OCI-LY1 (cell line): ENCODE results near the gene RASSF6.
A peak's percentile ranks its signal among the peaks of the same experiment; 100 is the strongest.

Experiments used
- H2AFZ ChIP-seq: fragments of 200-600 bp; sonication (generic), shearing (Covaris generic); 2 replicates; pipeline ENCODE4 v1.6.0; 2014; ENCODE audit warnings: antibody characterized with exemption, mild to moderate bottlenecking, low read length
- H3F3A ChIP-seq: fragments of 200-600 bp; sonication (generic), shearing (Covaris generic); 2 replicates; pipeline ENCODE4 v1.6.0; 2014; ENCODE audit warnings: mild to moderate bottlenecking, antibody characterized with exemption, low read length, moderate library complexity; ENCODE audit not compliant: insufficient read depth
- H3K27ac ChIP-seq: fragments of 200-600 bp; sonication (generic); 2 replicates; pipeline ENCODE4 v1.5.1; 2014; ENCODE audit warnings: low read length, mixed run types, mild to moderate bottlenecking, low read depth; ENCODE audit not compliant: poor library complexity, severe bottlenecking
- H3K27me3 ChIP-seq: fragments of 200-600 bp; sonication (generic); 2 replicates; pipeline ENCODE4 v1.6.0; 2014; ENCODE audit warnings: antibody characterized with exemption, mild to moderate bottlenecking, low read length, moderate library complexity; ENCODE audit not compliant: insufficient read depth
- H3K36me3 ChIP-seq: fragments of 200-600 bp; sonication (generic); 2 replicates; pipeline ENCODE4 v1.6.1; 2014; ENCODE audit warnings: mild to moderate bottlenecking, antibody characterized with exemption, low read length, moderate library complexity, mixed read lengths; ENCODE audit not compliant: insufficient read depth
- H3K4me1 ChIP-seq: fragments of 200-600 bp; sonication (generic); 2 replicates; pipeline ENCODE4 v1.5.1; 2014; ENCODE audit warnings: mild to moderate bottlenecking, low read length, moderate library complexity; ENCODE audit not compliant: insufficient read depth, severe bottlenecking
- H3K4me2 ChIP-seq: fragments of 200-600 bp; sonication (generic), shearing (Covaris generic); 2 replicates; pipeline ENCODE4 v1.6.1; 2014; ENCODE audit warnings: low read length
- H3K4me3 ChIP-seq: fragments of 200-600 bp; sonication (generic); 2 replicates; pipeline ENCODE4 v1.5.1; 2014; ENCODE audit warnings: low read length, low read depth, mild to moderate bottlenecking, mixed read lengths; ENCODE audit not compliant: poor library complexity, severe bottlenecking
- H3K79me2 ChIP-seq: fragments of 200-600 bp; shearing (Covaris generic); 2 replicates; pipeline ENCODE4 v1.6.1; 2016; ENCODE audit warnings: mixed run types, low read length, mixed read lengths; ENCODE audit not compliant: insufficient read depth
- H3K9ac ChIP-seq: fragments of 200-600 bp; sonication (generic), shearing (Covaris generic); 2 replicates; pipeline ENCODE4 v1.6.1; 2014; ENCODE audit warnings: mild to moderate bottlenecking, low read length, mixed read lengths
- H3K9me2 ChIP-seq: fragments of 200-600 bp; sonication (generic), shearing (Covaris generic); 2 replicates; pipeline ENCODE4 v1.6.1; 2014; ENCODE audit warnings: low read depth, mild to moderate bottlenecking, low read length, mixed read lengths
- H3K9me3 ChIP-seq: fragments of 200-600 bp; shearing (Covaris generic); 2 replicates; pipeline ENCODE4 v1.6.1; 2014; ENCODE audit warnings: low read length, mixed read lengths
- H4K20me1 ChIP-seq: fragments of 200-600 bp; sonication (generic), shearing (Covaris generic); 2 replicates; pipeline ENCODE4 v1.6.0; 2016; ENCODE audit warnings: mild to moderate bottlenecking, low read length; ENCODE audit not compliant: insufficient read depth
- EZH2 ChIP-seq: fragments of 200-600 bp; sonication (generic), shearing (Covaris generic); IDR thresholded peaks from 2 replicates; pipeline ENCODE4 v1.8.0; 2017; ENCODE audit warnings: borderline replicate concordance, mixed run types, mild to moderate bottlenecking, antibody characterized with exemption, low read length, moderate library complexity, mixed read lengths
- TF ChIP-seq, protein P1 (sequence below): fragments of 200-600 bp; sonication (generic), shearing (Covaris generic); IDR thresholded peaks from 2 replicates; pipeline ENCODE4 v1.5.1; 2017; ENCODE audit warnings: mild to moderate bottlenecking, antibody characterized with exemption, low read length, moderate library complexity, mixed read lengths

Gene RASSF6

GRCh38 chr4:73596001-73596400, 24.2 kb downstream of the RASSF6 start:
- Histone ChIP-seq H3K27ac (peak overlapping the region; percentile 100), H3K4me2 (no peak overlapping the region), H3K9me2 (no peaks in the 10 kb centered on the region), H3K4me3 (no peak overlapping the region), H3F3A (peaks cover 17% of the 10 kb centered on the region), H3K4me1 (peaks cover 86% of the 10 kb centered on the region), H3K9ac (no peak overlapping the region), H4K20me1 (no peaks in the 10 kb centered on the region), H3K9me3 (0 out of 2 replicates have a peak, but pooled peaks cover 4% of the 10 kb centered on the region), H3K36me3 (peaks cover 86% of the 10 kb centered on the region), H3K79me2 (no peaks in the 10 kb centered on the region; the same call in 1 of the 2 replicates), H3K27me3 (no peaks in the 10 kb centered on the region), H2AFZ (no peak overlapping the region)
- TF ChIP-seq EZH2 = no peak
- TF ChIP-seq, protein P1, sequence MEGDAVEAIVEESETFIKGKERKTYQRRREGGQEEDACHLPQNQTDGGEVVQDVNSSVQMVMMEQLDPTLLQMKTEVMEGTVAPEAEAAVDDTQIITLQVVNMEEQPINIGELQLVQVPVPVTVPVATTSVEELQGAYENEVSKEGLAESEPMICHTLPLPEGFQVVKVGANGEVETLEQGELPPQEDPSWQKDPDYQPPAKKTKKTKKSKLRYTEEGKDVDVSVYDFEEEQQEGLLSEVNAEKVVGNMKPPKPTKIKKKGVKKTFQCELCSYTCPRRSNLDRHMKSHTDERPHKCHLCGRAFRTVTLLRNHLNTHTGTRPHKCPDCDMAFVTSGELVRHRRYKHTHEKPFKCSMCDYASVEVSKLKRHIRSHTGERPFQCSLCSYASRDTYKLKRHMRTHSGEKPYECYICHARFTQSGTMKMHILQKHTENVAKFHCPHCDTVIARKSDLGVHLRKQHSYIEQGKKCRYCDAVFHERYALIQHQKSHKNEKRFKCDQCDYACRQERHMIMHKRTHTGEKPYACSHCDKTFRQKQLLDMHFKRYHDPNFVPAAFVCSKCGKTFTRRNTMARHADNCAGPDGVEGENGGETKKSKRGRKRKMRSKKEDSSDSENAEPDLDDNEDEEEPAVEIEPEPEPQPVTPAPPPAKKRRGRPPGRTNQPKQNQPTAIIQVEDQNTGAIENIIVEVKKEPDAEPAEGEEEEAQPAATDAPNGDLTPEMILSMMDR = no peak

DNA sequence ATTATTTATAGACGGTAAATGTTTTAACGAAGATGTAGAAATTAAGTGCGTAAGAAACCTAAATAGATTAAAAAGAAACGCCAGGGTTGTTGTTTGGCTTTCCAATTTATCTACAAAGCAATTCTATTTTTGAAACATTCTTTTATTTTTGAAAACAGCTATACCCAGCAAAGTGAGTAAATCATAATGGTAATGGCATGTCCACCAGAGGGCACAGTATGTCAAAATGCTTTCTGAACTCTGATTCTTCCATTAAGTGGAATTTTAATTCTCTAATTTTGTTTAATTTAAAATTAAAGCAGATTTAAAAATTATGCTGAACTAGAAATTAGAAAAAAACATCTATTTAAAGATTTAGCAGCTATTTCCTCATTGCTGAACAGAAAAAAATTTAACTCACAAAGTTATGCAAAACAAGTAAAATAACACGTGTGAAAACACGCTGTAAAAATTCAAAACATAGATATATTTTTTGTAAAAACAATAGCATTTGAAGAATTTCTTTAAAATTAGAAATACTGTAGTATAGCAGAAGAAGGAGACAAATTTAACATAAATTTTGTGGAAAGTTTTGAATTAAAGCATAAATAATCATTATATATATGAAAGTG, 26.5 kb downstream of the RASSF6 start:
- Histone ChIP-seq H3K9ac (peak overlapping the region; percentile 59), H3K36me3 (peaks cover 79% of the 10 kb centered on the region), H3K9me2 (no peaks in the 10 kb centered on the region), H3K27ac (peak overlapping the region; percentile 100), H2AFZ (no peak overlapping the region), H3F3A (peaks cover 31% of the 10 kb centered on the region), H3K4me2 (no peak overlapping the region; the same call in 1 of the 2 replicates), H3K9me3 (peaks cover 4% of the 10 kb centered on the region; the same call in 1 of the 2 replicates), H3K79me2 (no peaks in the 10 kb centered on the region; the same call in 1 of the 2 replicates), H3K4me3 (no peak overlapping the region), H4K20me1 (no peaks in the 10 kb centered on the region), H3K27me3 (no peaks in the 10 kb centered on the region), H3K4me1 (peaks cover 86% of the 10 kb centered on the region)
- TF ChIP-seq, protein P1 = peak; percentile 62
- no peak for TF ChIP-seq EZH2

DNA sequence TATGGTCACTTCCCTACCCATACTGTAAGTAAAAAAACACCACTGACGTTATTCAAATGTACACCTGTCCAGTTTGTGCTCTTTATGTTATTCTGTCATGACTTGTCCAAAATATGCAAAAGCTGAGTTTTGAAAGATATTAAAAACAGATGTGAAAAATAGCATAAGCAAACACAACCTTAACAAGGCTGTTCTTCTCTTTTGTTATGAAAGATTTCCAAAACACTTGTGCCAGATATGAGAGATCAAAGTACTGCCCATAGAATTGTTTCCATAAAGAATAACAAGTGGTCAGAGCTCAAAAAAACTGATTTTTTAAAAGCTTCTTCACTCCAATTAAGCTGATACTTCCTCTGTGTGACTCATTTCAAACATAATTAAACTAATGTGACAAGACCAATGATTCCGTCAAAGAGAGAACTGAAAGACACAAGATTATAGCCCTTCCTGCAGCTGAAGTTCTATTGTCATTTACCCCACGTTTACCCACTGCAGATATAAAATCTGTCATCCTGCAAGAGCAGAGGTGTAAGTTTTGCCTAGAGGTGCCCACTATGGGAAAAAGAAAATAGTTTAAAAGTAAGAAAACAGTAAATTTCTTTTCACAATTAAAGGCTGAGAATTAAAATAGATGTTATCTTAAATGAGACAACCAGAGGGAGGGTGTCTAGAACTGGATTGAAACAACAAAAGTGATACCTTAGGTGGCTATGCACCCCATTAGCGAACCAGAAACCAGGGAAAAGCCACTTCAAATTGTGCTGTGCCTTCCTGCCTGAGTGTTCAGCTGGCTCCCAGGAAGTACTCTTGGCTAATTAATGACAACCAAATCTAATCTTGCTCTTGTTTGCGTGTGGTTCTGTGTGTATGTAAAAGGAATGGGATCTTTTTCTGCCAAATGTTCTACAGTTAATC, 30.1 kb downstream of the RASSF6 start:
- no peaks in the 10 kb centered on the region for H3K9me2 ChIP-seq
- no peaks in the 10 kb centered on the region; the same call in 1 of the 2 replicates for H3K79me2 ChIP-seq
- peaks cover 70% of the 10 kb centered on the region for H3K4me1 ChIP-seq
- no peaks in the 10 kb centered on the region for H4K20me1 ChIP-seq
- H3K4me3 ChIP-seq = peak overlapping the region; percentile 25
- no peak overlapping the region for H2AFZ ChIP-seq
- H3K27me3 ChIP-seq = no peaks in the 10 kb centered on the region
- TF ChIP-seq, protein P1 = no peak
- no peak for TF ChIP-seq EZH2
- H3K4me2 ChIP-seq = peak overlapping the region; percentile 67
- H3K36me3 ChIP-seq = peaks cover 81% of the 10 kb centered on the region
- H3F3A ChIP-seq = peaks cover 31% of the 10 kb centered on the region
- H3K9me3 ChIP-seq = no peaks in the 10 kb centered on the region; the same call in 1 of the 2 replicates
- peak overlapping the region; percentile 78 for H3K9ac ChIP-seq
- H3K27ac ChIP-seq = peak overlapping the region; percentile 100
